A549 (cell line): ENCODE data around the gene BEND6. TPM values are rescaled to one million over a fixed set of nuclear protein-coding genes. Genes with fewer than 3 reads are reported as not detected.
"Not testable (repeated sequence)": the region's sequence is repeated elsewhere in the genome, so short reads cannot be mapped to it uniquely, and the experiment has no call there.

Experiments used
- ATAC-seq, 2 experiments: fragments of 200-7000 bp in 1 of 2; fragments of >200 bp in 1 of 2; cut with Nextera tagmentation in 1 of 2; cut with Tn5 transposase in 1 of 2; 3 replicates each; pipeline versions ENCODE4 v1.8.0 to v1.9.1; 2018 to 2020; ENCODE audit warnings: mild to moderate bottlenecking in 1 of 2, moderate library complexity in 1 of 2
- CTCF ChIA-PET: fragments of 300-600 bp; sonication (Branson Sonifier 250); formaldehyde crosslinking; extraction: SDS; loops from one replicate; lab custom pipeline; 2021; ENCODE audit warnings: antibody characterized with exemption, inconsistent platforms; lab: Yijun Ruan, JAX
- POLR2A ChIA-PET: fragments of 350-600 bp; formaldehyde crosslinking; extraction: SDS; loops from one replicate; lab custom pipeline; 2021; ENCODE audit warnings: antibody characterized with exemption, inconsistent platforms; lab: Yijun Ruan, JAX
- DNase-seq, 2 experiments: peaks; one replicate each; pipeline versions ENCODE4 v3.0.0 to v3.0.0-alpha.2; 2011 to 2016; ENCODE audit warnings: low read depth in 1 of 2, low spot score in 1 of 2
- FAIRE-seq: peaks from 2 replicates; lab custom pipeline; 2011; peaks lifted over from hg19 to GRCh38; lab: Jason Lieb, UNC
- H3K27ac ChIP-seq, 2 experiments: fragments of >200 bp; sonication (Bioruptor Twin); formaldehyde crosslinking; 3 replicates each; pipeline ENCODE4 v1.5.1; 2016 to 2017
- H3K4me1 ChIP-seq: fragments of >200 bp; sonication (Bioruptor Twin); formaldehyde crosslinking; 3 replicates; pipeline ENCODE4 v1.6.1; 2016
- H3K4me2 ChIP-seq: fragments of >200 bp; sonication (Bioruptor Twin); formaldehyde crosslinking; 3 replicates; pipeline ENCODE4 v1.6.1; 2016
- H3K4me3 ChIP-seq: fragments of >200 bp; sonication (Bioruptor Twin); formaldehyde crosslinking; 3 replicates; pipeline ENCODE4 v1.5.1; 2016
- H3K9me3 ChIP-seq: fragments of >200 bp; sonication (Bioruptor Twin); formaldehyde crosslinking; 3 replicates; pipeline ENCODE4 v1.6.1; 2016
- CEBPB ChIP-seq, 2 experiments: fragments of >200 bp in 1 of 2; sonication (Bioruptor Twin) in 1 of 2; formaldehyde crosslinking in 1 of 2; IDR thresholded peaks; 2 replicates each; pipeline ENCODE4 v1.6.1; 2012 to 2016
- CHD2 ChIP-seq: fragments of 150-350 bp; IDR thresholded peaks from 2 replicates; pipeline ENCODE4 v1.6.1; 2014; ENCODE audit warnings: low read length; ENCODE audit not compliant: partially characterized antibody
- CHD4 ChIP-seq: fragments of 200-600 bp; sonication (generic); IDR thresholded peaks from 2 replicates; pipeline ENCODE4 v1.6.1; 2016; ENCODE audit warnings: antibody characterized with exemption, mild to moderate bottlenecking, borderline replicate concordance
- FOSB ChIP-seq: fragments of 250-450 bp; sonication (Bioruptor Pico); IDR thresholded peaks from 2 replicates; pipeline ENCODE4 v1.5.0; 2020; ENCODE audit warnings: mild to moderate bottlenecking, moderate library complexity
- FOSL2 ChIP-seq, 2 experiments: fragments of 450-650 bp in 1 of 2; fragments of >200 bp in 1 of 2; sonication (Bioruptor Twin) in 1 of 2; formaldehyde crosslinking; IDR thresholded peaks; 2 replicates each; pipeline versions ENCODE4 v1.5.0 to v1.6.1; 2016 to 2020; ENCODE audit warnings: mild to moderate bottlenecking in 1 of 2, moderate library complexity in 1 of 2
- HEYL ChIP-seq: fragments of 250-450 bp; sonication (Bioruptor Pico); IDR thresholded peaks from 2 replicates; pipeline ENCODE4 v1.8.0; 2021; ENCODE audit warnings: mild to moderate bottlenecking, moderate library complexity
- JUNB ChIP-seq: fragments of >200 bp; sonication (Bioruptor Twin); formaldehyde crosslinking; IDR thresholded peaks from 2 replicates; pipeline ENCODE4 v1.6.1; 2016
- KDM5A ChIP-seq: fragments of 200-600 bp; sonication (generic); IDR thresholded peaks from 2 replicates; pipeline ENCODE4 v1.6.1; 2016; ENCODE audit warnings: antibody characterized with exemption, mild to moderate bottlenecking
- MAFK ChIP-seq: fragments of 450-650 bp; IDR thresholded peaks from 2 replicates; pipeline ENCODE4 v1.6.1; 2014; ENCODE audit not compliant: partially characterized antibody
- MAX ChIP-seq: IDR thresholded peaks from 2 replicates; pipeline ENCODE4 v1.6.1; 2012
- NFE2L2 ChIP-seq: fragments of 150-350 bp; conservative IDR thresholded peaks from 2 replicates; pipeline ENCODE4 v1.6.1; 2014; ENCODE audit warnings: low read length
- NR3C1 ChIP-seq: fragments of >200 bp; sonication (Bioruptor Twin); formaldehyde crosslinking; IDR thresholded peaks from 3 replicates; pipeline ENCODE4 v1.6.1; 2017
- PBX3 ChIP-seq: IDR thresholded peaks from 2 replicates; pipeline ENCODE4 v1.6.1; 2012
- POLR2AphosphoS2 ChIP-seq: conservative IDR thresholded peaks from 2 replicates; pipeline ENCODE4 v1.6.1; 2012; ENCODE audit warnings: low read length, improper control_type of control experiment, inconsistent platforms
- RAD21 ChIP-seq, 2 experiments: fragments of >200 bp in 1 of 2; sonication (Bioruptor Twin) in 1 of 2; formaldehyde crosslinking in 1 of 2; IDR thresholded peaks in 1 of 2; conservative IDR thresholded peaks in 1 of 2; 2 replicates in 1 of 2; 3 replicates in 1 of 2; pipeline ENCODE4 v1.6.1; 2012 to 2018; ENCODE audit warnings: inconsistent platforms in 1 of 2
- TFCP2L1 ChIP-seq: fragments of 250-450 bp; sonication (Bioruptor Pico); IDR thresholded peaks from 2 replicates; pipeline ENCODE4 v1.5.0; 2021; ENCODE audit warnings: mild to moderate bottlenecking
- TP53 ChIP-seq: fragments of 250-450 bp; sonication (Bioruptor Pico); IDR thresholded peaks from 2 replicates; pipeline ENCODE4 v1.5.0; 2021; ENCODE audit warnings: mild to moderate bottlenecking, moderate library complexity
- WGBS: methylation state at CpG from one replicate; pipeline ENCODE4 v1.1.6; 2017; ENCODE audit errors: missing lambda C conversion rate; 5-methylcytosine and 5-hydroxymethylcytosine counted together
- polyA plus RNA-seq, 4 experiments: library from polyadenylated mRNA; depleted of rRNA in 3 of 4; stranded (reverse); fragments of >200 nt; fragmentation: RNase III in 1 of 4; extraction: RNeasy Plus Mini Kit Qiagen cat#74134 plus additional on column Dnase treatment in 1 of 4; gene quantifications; 2 replicates in 3 of 4; 3 replicates in 1 of 4; pipeline ENCODE4 v1.2.3, GENCODE V29; 2011 to 2017
- TF ChIP-seq, protein P1 (sequence below): fragments of >200 bp; sonication (Bioruptor Twin); formaldehyde crosslinking; IDR thresholded peaks from 3 replicates; pipeline ENCODE4 v1.5.1; 2016

Gene BEND6
- polyA plus RNA-seq, 2 of the 4 experiments (the other 2 are of a cell fraction) = 2.1 to 2.9 TPM

DNA sequence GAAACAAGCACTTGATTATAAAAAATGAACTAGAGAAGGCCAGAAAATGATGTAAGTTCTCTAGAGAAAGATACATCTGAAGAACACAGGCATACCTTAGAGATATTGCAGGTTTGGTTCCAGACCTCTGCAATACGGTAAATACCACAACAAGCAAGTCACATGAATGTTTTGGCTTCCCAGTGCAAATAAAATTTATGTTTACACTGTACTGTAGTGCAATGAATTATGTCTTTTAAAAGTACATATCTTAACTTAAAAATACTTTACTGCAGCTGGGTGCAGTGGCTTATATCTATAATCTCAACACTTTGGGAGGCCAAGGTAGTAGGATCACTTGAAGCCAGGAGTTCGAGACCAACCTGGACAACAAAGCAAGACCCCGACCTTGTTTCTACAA lies 80.6 kb downstream of the BEND6 start:
- Histone ChIP-seq H3K9me3 (no peaks in the 10 kb centered on the region), H3K4me1 (no peaks in the 10 kb centered on the region), H3K4me2 (no peak overlapping the region), H3K27ac (no peak overlapping the region), H3K4me3 (no peak overlapping the region)
- WGBS = 9% methylated on average over 3 of the region's 3 CpGs
- ATAC-seq (no peak), DNase-seq (no peak), FAIRE-seq (no peak)
- ChIA-PET CTCF (interaction anchor here (1.3 kb wide), 1 partner anchor 14 kb away, joined by 3 read pairs; no protein-coding TSS in a partner anchor), POLR2A (no interaction called here)
- no peak for TF ChIP-seq NFE2L2
- no peak for TF ChIP-seq TFCP2L1
- TF ChIP-seq RAD21 (conservative IDR thresholded peaks at IDR 0.05 in 1 of 2, IDR thresholded peaks at IDR 0.05 in 1 of 2) = no peak
- TF ChIP-seq KDM5A = no peak
- TF ChIP-seq POLR2AphosphoS2 = no peak
- no peak for TF ChIP-seq CHD2
- no peak for TF ChIP-seq MAFK

DNA sequence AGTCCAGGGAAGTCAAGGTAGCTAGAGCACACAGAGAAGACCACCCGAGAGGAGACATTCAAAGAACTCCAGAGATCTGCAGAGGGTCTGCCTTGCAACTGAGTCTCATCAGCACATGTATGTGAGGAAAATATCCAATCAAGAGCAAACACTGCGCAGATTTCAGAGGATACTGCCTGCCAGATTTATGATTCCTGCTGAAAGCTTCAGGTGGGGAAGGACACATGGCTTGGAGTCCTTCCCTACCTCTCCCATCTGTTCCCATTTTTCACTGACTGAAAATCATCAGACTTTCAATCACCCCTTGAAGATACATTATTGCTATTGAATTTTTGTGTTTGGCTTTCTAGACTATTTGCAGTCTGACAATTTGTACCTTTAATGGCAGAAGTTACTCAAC lies 84.0 kb downstream of the BEND6 start:
- H3K27ac ChIP-seq = no peak overlapping the region
- no peaks in the 10 kb centered on the region for H3K4me1 ChIP-seq
- FAIRE-seq (no peak), DNase-seq (no peak), ATAC-seq (no peak)
- no peak overlapping the region for H3K4me2 ChIP-seq
- 81% methylated on average over 2 of the region's 2 CpGs for WGBS
- POLR2A ChIA-PET = no interaction called here
- CTCF ChIA-PET = interaction anchor here (1.0 kb wide), 1 partner anchor 84 kb away, joined by 3 read pairs; no protein-coding TSS in a partner anchor
- no peaks in the 10 kb centered on the region for H3K9me3 ChIP-seq
- no peak overlapping the region for H3K4me3 ChIP-seq
- TF ChIP-seq MAFK (no peak), FOSB (CRISPR knock-in tag) (no peak), CHD4 (no peak), HEYL (CRISPR knock-in tag) (no peak), FOSL2 (IDR thresholded peaks at IDR 0.05) (no peak), FOSL2 (CRISPR knock-in tag; IDR thresholded peaks at IDR 0.05) (no peak), NR3C1 (no peak), JUNB (no peak), PBX3 (no peak), CEBPB (IDR thresholded peaks at IDR 0.05) (no peak), KDM5A (no peak)
- TF ChIP-seq, protein P1, sequence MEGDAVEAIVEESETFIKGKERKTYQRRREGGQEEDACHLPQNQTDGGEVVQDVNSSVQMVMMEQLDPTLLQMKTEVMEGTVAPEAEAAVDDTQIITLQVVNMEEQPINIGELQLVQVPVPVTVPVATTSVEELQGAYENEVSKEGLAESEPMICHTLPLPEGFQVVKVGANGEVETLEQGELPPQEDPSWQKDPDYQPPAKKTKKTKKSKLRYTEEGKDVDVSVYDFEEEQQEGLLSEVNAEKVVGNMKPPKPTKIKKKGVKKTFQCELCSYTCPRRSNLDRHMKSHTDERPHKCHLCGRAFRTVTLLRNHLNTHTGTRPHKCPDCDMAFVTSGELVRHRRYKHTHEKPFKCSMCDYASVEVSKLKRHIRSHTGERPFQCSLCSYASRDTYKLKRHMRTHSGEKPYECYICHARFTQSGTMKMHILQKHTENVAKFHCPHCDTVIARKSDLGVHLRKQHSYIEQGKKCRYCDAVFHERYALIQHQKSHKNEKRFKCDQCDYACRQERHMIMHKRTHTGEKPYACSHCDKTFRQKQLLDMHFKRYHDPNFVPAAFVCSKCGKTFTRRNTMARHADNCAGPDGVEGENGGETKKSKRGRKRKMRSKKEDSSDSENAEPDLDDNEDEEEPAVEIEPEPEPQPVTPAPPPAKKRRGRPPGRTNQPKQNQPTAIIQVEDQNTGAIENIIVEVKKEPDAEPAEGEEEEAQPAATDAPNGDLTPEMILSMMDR = no peak

GRCh38 chr6:57040011-57040410 lies 85.1 kb downstream of the BEND6 start:
- TF ChIP-seq, protein P1 = no peak
- TF ChIP-seq TP53 (CRISPR knock-in tag) (no peak), MAX (peak; percentile 45; the same call in 1 of the 2 replicates)
- CTCF ChIA-PET = interaction anchor here (1.3 kb wide), 1 partner anchor 137 kb away, joined by 3 read pairs; no protein-coding TSS in a partner anchor
- ATAC-seq (peak; percentile 68 to 85; a peak in 5 of 6 replicates), FAIRE-seq (no peak), DNase-seq (peak; percentile 5 to 35)
- H3K27ac ChIP-seq = no peak overlapping the region
- no peak overlapping the region for H3K4me2 ChIP-seq
- 56% methylated on average over 5 of the region's 5 CpGs for WGBS
- POLR2A ChIA-PET = no interaction called here
- H3K4me3 ChIP-seq = no peak overlapping the region
- H3K4me1 ChIP-seq = no peaks in the 10 kb centered on the region
- H3K9me3 ChIP-seq = no peaks in the 10 kb centered on the region

- H3K4me3 ChIP-seq, POLR2A ChIA-PET, H3K4me2 ChIP-seq, H3K27ac ChIP-seq, FAIRE-seq, H3K9me3 ChIP-seq, ATAC-seq, DNase-seq, CTCF ChIA-PET: not testable (repeated sequence)
- 57% methylated on average over 1 of the region's 1 CpG for WGBS
- H3K4me1 ChIP-seq = peaks cover 12% of the 10 kb centered on the region; the same call in 1 of the 3 replicates
Measured at GRCh38 chr6:57044061-57044460, 89.2 kb downstream of the BEND6 start.
